ENCODE data around the gene CACNA1A.
"Not testable (repeated sequence)": the region's sequence is repeated elsewhere in the genome, so short reads cannot be mapped to it uniquely, and the experiment has no call there.

CACNA1A gene

DNA sequence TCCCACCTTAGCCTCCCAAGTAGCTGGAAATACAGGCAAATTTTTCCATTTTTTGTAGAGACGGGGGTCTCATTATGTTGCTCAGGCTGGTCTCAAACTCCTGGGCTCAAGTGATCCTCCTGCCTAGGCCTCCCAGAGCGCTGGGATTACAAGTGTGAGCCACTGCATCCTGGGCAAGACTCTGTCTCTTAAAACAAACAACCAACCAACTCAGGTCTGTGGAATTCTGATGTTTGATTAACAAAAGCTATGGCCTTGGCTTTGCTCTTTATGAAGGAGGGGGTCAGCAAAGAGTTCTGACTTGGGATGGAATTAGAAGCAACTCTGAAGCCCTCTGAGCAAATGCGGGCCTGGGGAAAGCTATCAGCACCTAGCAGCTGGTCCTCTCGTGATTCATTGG is 238.4 kb downstream of the CACNA1A start:
- FAIRE-seq = no peak

DNA sequence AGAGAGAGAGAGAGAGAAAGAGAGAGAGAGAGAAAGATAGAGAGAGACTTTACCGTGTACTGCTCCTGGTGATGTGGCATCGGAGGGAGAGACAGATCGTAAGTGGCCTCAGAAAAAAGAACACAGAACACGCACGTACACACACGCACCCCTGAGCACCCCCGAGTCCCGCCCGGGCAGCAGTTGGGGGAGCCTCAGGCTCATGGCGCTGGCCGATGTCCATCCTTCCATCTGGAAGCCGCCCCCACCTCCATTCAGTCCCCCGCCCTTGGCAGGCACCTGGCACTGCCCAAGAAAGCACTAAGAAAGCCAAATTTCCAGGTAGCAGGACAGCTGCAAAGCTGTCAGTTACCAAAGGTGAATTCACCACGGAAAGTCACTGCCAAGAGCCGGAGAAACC is 239.1 kb downstream of the CACNA1A start:
- FAIRE-seq = no peak

DNA sequence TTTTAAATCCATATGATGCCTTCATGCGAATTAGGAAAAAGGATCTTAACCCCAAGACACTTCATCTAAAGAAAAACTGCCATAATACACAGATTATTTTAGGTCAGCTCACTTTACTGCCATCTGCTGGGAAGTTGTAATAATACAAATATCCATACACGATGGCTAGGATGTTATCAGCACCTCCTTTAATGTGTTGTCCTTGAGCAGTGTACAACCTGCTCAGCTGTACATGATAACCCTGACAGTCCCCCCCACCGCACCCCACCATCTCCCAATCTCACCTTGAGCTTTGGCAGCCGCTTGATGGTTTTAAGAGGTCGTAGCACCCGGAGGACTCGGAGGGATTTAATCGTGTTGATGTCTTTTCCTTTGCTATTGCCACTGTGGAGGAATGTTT is 243.8 kb downstream of the CACNA1A start:
- FAIRE-seq = no peak

DNA sequence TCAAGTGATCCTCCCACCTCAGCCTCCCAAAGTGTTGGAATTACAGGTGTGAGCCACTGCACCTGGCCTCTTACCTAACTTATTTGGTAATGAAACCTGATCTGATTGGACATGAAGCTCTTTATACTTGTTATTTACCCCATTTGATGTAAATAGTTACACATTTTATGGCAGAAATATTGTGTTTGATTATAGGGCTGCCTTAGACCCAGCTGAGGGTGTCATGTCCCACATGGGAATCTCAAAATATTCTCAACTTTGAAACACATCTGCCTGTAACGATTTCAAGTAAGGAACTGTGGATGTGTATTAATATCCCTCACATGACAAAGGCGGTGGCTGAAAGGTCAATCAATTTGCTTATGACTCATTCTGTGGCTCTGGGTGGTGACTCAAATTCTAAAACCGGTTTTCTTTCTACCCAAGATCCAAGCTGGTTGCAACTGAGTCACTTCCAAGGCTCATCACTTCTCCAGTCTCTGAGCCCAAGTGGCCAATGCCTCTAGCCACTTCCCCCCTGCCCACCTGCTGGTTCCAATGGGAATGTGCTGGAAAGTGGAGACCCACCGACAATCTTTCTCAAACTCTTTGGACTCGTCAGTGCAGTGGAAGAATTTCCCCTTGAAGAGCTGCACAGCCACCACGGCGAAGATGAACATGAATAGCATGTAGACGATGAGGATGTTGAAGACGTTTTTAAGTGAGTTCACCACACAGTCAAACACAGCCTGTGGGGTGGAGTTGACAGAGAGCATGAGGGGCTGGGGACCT is 245.2 kb downstream of the CACNA1A start:
- FAIRE-seq = no peak

DNA sequence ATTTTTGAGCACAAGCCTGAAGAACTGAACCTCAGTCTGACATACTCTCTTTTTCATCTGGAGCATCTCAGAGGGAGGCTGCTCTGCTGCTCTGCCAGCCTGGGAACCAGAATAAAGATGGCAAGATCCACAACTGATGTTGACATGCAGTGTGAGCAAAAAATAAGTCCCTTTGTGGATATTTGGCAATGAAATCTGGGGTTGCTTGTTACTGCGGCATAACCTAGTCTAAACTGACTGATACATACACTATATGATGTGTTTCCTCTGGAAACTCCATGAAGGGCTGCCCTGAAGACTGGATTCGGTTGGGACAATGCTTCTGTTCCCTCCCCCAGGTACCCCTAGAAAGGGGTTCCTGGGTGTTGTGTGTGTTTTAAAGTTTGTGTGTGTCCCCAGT is 249.4 kb downstream of the CACNA1A start:
- FAIRE-seq = no peak

DNA sequence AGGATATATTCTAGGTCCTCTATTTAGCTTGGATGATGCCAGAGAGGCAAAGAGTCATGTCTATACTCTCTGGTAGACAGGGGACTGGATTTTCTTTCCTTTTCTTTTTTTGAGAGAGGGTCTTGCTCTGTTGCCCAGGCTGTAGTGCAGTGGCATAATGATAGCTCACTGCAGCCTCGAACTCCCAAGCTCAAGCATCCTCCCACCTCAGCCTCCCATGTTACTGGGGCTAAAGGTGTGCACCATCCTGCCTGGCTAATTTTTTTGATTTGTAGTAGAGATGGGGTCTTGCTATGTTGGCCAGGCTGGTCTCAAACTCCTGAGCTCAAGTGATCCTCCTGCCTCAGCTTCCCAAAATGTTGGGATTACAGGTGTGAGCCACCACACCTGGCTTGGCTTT is 249.9 kb downstream of the CACNA1A start:
- not testable (repeated sequence) for FAIRE-seq

DNA sequence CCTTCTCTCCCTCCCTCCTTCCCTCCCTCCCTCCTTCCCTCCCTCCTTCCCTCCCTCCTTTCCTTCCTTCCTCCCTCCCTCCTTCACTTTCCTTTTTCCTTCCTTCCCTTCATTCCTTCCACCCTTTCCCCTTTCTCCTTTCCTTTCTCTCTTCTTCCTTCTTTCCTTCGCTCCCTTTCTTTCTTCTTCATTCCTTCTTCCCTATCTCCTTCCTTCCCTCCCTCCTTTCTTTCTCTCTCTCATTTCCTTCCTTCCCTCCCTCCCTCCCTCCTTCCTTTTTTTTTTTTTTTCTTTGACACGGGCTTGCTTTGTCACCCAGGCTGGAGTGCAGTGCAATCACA is 250.6 kb downstream of the CACNA1A start:
- no peak for FAIRE-seq

DNA sequence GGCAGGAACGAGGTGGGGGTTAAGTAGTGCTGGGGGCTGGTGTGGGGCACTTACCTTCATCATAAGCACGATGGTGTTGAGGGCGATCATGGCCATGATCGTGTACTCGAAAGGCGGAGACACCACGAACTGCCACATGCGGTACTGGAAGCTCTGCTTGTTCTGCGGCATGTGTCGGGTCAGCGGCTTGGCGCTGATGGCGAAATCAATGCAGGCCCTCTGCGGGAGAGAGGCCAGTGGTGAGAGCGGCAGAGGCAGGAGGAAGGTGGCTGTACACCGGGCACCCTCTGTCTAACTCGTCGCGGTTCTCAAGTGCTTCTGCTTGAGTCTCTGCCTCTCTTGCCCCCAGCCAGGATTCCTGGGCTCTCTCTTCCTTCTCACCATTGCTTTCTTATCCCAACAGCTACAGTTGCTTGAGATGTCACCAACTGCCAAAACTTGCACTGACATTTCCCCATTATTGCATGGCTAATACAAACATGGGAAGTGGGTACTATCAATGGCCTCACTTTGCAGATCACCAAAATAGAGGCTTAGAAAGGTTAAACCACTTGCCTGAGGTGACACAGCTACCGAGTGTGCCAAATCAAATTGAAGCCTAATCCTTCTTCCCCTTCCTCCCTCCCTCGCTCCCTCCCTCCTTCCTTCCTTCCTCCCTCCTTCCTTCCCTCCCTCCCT is 251.1 kb downstream of the CACNA1A start:
- FAIRE-seq = no peak

DNA sequence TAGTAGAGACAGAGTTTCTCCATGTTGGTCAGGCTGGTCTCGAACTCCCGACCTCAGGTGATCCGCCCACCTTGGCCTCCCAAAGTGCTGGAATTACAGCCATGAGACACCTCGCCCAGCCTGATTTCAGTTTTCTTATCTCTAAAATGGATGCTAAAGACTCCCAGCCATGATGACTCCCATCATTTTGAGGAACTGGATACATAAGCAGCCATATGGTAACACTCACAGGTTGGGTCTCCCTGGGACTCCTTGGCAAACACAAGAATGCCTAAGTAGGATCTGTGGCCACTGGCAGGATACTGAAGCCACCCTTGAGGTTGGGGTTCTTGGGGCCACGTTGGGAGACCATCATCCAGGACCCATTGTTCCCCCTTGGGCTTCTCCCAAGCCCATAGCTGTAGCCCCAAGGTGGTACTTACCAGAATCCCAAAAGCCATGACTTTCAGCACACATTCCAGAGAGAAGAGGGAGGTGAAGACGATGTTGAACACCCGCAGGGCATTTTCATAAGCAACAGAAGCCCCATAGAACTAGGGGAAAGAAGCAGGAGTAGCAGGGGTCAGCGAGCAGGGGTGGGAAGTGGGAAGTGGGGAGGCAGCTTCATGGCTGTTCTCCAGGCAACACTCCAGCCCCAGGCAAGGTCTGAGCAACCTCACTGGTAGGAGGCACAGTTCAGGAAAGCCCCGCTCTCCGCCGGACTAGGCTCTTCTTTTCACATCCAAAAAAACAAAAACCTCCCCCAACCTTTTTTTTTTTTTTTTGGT is 253.5 kb downstream of the CACNA1A start:
- no peak for FAIRE-seq

DNA sequence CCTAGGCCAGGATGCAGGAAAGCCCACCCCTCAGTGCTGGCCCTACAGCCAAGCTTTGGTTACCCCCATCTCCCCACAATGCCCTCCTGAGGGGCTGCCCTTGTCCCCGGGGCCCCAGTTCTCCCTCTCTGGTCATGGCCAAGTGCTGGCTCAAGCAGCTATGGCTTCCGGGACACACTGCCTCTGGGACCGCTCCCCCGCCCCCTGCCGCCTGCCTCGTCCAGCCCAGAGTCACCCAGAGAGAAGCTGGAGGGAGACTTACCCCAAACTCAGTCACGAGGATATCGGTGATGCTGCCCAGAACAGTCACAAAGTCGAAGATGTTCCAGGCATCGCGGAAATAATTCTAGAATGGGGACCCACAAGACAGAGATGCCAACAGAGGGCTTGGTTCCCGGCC is 261.4 kb downstream of the CACNA1A start:
- no peak for FAIRE-seq

DNA sequence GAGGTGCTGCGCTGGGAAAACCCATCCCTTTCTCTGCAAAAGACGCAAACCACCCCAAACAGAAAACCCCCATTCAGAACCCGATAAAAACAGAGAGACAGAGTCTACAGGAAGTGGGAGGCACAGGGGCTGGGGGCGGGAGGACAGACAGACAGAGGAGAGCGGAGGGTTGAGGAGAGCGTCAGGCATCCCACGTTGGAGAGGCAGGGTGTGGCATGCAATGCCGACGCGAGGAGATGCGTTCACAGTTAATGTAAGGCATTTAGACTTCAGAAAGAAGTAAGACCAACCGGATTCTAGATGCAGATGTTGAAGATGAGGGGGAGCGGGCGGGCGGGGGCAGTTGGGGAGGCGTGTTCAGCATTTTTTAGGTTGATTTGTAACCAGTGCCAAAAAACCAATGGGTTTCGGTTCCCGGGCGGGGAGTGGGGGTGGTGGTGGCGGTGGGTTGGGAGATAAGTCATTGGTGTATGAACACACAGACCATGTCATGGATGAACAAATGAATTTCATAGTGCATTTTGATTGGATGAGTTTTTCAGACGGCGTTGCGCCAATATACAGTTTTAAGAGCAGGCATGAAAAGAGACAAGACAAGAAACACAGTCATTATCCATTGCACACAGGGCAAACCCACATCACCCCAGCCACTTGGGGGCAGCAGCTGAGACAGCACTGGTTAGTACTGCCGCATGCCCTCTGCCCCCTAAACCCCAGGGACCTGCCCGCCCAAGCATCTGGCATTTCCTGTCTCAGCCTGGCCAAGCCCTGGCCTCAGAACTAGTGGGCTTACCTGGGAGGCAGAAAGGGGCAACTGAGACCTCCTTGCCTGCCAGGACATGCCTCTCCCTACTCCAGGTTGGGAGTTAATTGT is 264.8 kb downstream of the CACNA1A start:
- FAIRE-seq = no peak

DNA sequence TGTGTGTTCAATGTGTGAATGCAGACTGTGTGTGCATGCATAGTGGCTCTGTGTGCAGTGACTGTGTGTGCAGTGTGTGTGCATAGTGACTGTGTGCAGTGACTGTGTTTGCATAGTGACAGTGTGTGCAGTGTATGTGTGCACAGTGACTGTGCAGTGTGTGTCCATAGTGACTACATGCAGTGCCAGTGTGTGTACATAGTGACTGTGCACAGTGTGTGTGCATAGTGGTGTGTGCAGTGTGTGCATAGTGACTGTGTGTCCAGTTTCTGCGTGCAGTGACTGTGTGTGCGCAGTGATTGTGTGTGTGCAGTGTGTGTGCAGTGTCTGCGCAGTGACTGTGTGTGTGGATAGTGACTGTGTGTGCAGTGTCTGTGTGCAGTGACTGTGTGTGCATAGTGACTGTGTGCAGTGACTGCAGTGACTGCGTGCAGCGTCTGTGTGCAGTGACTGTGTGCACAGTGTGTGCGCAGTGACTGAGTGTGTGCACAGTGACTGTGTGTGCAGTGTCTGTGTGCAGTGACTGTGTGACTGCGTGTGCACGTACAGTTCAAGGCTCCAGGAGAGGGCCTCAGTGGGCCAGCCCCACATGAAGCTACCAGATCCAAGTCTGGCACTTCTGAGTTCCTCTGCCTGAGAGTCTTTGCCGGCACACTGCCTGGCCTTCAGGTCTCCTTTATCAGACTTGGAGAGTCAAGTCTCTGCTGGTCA is 265.8 kb downstream of the CACNA1A start:
- FAIRE-seq = no peak

DNA sequence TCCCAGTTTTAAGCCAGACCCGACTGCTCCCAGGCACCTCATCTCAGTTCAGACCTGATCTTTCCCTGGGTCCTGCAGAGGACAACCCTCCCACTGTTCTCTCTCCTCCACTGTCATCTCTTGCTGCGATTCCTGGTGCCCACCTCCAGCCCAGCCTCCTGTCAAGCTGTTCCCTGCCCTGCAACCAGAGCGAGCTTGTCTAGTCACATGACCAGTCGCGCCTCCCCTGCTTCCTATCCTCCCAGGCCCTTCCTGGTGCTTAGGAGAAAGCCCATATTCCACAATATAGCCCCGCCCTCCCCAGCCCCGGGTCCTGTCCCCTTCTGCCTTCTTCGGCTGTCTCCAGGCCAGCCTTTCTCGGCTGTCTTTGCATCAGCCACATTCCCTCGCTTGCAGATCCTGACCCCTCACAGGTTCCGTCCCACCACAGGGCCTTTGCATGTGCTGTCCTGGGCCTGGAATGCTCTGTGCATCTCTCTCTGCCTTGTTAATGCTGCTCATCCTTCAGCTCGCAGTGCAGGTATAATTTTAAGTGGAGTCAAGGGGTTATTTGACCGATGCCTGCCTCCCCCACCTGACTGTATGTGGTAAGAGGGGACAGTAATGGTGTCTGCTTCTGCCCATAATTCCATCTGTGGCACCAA is 267.3 kb downstream of the CACNA1A start:
- no peak for FAIRE-seq

DNA sequence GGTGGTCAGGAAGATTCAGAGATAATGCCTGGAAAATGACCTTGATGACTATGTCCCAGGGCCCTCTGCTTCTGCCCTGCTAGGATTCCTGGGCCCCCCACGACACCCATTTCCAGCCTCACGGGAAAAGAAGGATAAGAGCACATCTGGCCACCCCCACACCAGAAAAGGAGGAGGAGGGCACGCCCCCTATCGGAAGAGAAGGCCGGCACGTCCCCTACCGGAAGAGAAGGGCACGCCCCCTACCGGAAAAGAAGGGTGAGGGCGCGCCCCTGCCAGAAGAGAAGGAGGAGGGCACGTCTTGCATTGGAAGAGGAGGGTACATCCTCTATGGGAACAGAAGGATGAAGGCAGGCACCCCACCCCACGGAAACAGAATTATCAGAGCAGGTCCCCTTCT is 271.8 kb downstream of the CACNA1A start:
- FAIRE-seq = no peak

DNA sequence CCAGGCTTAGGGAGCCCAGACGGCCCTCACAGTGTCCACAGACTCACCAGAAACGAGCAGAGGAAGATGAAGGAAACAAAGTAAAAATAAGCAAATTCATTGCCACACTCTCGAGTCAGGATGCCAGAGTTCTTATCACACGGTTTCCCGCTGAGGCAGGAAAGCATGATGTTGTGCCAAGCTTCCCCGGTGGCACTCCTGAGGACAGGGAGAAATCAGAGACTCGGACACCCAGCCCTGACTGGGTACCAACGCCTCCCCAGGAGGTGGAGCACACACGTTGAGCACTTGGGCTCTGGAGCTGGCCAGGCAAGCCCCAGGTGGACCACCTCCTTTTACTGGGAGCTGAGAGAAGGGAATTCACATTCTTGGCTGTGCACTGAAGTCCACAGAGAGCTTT is 274.6 kb downstream of the CACNA1A start:
- FAIRE-seq = no peak

DNA sequence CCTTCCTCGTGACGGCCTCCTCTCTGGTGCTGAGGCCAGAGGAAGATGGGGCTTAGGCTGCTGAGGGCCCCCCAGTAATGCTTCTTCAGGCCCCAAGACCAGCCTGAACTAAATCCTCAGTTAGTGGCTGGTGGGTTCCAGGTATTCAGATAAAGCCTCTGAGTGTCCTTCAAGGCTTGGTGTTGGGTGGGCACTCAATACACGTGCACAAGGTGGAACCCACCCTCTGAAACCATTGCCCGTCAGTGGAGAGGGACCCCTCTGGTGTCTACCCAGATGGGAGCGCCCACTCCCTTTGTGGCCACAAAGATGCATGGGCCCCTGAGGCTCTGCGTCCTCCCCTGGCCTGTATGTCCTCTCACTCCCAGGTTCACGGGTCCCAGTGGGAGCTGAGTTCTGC is 277.0 kb downstream of the CACNA1A start:
- no peak for FAIRE-seq

DNA sequence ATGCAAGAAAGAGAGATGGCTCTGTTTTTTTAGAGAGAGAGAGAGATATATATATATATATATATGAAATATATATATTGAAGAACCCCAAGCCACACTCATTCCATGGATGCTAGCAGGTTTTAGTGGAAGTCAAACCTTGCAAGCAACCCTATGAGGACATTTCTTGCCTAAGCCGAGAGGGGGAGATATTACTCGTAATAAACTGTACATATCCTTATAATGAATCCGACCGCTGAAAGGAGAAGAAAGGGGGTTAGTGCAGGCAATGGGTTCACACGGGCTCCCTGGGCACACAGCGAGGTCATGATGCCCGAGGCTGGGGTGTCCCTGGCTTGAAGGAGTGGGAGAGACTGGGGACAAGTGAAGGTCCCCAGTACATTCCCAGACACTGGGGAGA is 277.7 kb downstream of the CACNA1A start:
- FAIRE-seq = no peak

DNA sequence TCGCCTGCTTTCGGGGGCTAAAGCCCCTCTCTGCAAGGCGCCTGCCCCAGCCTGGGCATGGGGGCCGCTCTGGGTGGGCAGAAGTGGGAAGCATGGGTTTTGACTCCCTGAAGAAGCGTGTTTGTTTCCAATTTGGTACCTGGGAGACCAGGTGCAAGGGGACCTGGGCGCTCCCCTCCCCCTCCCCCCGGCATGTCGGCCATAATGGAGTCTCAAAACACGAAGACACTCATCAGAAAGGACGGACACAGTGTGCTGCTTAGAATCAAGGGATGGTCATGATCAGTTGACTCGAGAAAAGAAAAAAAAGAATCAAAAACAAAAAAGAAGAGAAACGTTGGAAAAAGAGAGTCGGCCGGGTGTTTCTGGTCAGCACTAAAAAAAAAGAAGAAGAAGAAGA is 279.3 kb downstream of the CACNA1A start:
- no peak for FAIRE-seq

DNA sequence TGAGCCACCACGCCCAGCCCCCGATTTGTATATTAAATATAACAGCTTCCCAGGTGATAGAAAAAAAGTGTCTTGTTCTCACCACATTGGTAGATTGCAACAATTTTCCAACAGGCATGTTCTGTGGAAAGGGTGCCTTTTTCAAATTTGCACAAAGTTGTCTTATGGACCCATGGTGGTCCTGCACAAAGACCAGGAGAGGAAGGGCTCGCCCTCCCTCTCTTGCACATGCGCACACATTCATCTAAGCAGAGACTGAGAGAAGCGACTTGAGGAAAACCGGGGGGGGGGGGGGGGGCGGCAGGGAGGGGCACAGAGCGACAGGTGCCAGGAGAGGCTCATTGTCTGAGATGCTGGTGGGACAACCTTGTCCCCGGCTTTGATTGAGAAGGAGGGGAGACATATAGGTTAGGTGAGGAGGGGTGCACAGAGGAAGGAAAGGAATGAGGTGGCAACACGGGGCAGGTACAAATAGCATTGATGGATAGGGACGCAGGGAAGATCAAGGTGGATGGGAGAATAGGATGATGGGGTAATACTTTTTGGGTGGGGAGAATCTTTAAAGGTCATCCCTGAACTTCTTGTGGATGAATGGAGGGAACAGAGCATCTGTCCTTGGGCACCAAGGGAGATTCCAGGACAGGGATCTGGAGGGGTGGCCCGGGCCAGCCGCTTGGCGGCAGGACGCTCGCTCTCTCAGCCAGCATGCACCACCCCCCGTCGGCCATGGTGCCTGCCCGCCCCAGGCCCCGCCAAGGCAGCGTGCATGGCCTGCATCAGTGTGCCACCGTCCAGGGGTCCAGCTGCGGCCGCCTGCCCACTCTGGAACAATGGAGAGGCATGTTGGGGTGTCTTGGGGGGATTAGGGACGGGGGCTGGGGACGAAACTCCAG is 280.1 kb downstream of the CACNA1A start:
- no peak for FAIRE-seq

DNA sequence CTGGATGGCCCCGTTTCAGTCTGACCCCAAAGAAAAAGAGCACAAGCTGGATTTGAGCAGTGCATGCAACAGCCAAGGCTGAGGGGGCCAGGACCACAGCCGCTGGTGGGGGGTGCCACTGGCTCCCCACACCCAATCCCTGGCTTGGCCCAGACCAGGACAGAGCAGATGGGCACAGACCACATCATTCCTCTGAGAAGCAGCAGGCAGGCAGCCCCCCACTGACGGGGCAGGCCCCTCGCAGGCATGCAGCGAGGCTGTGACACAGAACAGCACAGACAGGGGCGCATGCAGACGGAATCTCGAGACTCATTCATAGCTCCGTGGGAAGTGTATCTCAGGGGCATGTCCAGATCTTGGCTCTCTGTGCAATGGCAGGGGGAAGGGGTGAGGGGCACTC is 281.2 kb downstream of the CACNA1A start:
- FAIRE-seq = no peak

DNA sequence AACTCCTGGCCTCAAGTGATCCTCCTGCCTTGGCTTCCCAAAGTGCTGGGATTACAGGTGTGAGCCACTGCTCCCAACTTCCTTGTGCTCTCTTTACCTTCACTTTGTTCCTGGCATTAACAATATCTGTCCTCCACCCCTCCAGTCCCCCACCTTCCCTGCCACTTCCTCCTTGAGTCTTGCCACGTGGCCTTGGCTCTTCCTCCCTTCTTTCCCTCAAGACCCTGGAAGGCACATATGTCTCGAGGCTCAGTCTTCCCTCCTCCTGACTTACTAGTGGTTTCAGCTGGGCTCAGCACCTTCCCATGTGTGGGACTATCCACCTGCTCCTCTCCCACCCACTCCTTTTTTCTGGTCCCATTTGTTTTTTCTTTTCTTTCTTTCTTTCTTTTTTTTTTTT is 285.4 kb downstream of the CACNA1A start:
- FAIRE-seq = no peak

Data from colon (tissue), 2 donors.